Kidney (tissue), 14 donors: Measurements from ENCODE around the gene CXCR6. TPM values are rescaled to one million over a fixed set of nuclear protein-coding genes. Genes with fewer than 3 reads are reported as not detected.

Source experiments
- DNase-seq, 5 donors: peaks; one replicate each; pipeline ENCODE4 v3.0.0-alpha.2; 2013 to 2020
- FAIRE-seq: peaks from 2 replicates; lab custom pipeline; 2012; peaks lifted over from hg19 to GRCh38; lab: Jason Lieb, UNC
- H3K27ac ChIP-seq, 2 donors: one replicate each; pipeline ENCODE4 v1.7.0; 2013; ENCODE audit warnings: low read depth in 2 of 2, low read length in 2 of 2, inconsistent platforms in 1 of 2
- H3K27me3 ChIP-seq: one replicate; pipeline ENCODE4 v1.7.1; 2013; ENCODE audit warnings: low read length, inconsistent platforms; ENCODE audit not compliant: control insufficient read depth, insufficient read depth
- H3K36me3 ChIP-seq, 3 donors: one replicate each; pipeline versions ENCODE4 v1.7.0 to v1.7.1; 2013; ENCODE audit warnings: low read length in 3 of 3, control low read depth in 1 of 3, inconsistent platforms in 1 of 3; ENCODE audit not compliant: insufficient read depth in 3 of 3, control insufficient read depth in 2 of 3
- H3K4me1 ChIP-seq, 3 donors: one replicate each; pipeline versions ENCODE4 v1.7.0 to v1.7.1; 2013; ENCODE audit warnings: low read length in 3 of 3, inconsistent platforms in 1 of 3, low read depth in 1 of 3; ENCODE audit not compliant: control insufficient read depth in 2 of 3, insufficient read depth in 2 of 3
- H3K4me3 ChIP-seq, 3 donors: one replicate each; pipeline versions ENCODE4 v1.7.0 to v1.8.1; 2013; ENCODE audit warnings: low read length in 3 of 3, control low read depth in 1 of 3, inconsistent platforms in 1 of 3
- H3K9ac ChIP-seq, 3 donors: one replicate each; pipeline versions ENCODE4 v1.7.0 to v1.7.1; 2013; ENCODE audit warnings: low read length in 3 of 3, control low read depth in 1 of 3, inconsistent platforms in 1 of 3
- H3K9me3 ChIP-seq, 3 donors: one replicate each; pipeline versions ENCODE4 v1.7.0 to v1.7.1; 2013; ENCODE audit warnings: low read length in 3 of 3, control low read depth in 1 of 3, inconsistent platforms in 1 of 3; ENCODE audit not compliant: control insufficient read depth in 2 of 3, insufficient read depth in 1 of 3
- intact Hi-C: fragments of 100-400 bp; cut with DNase I; formaldehyde crosslinking; loops from one replicate; pipeline ENCODE4 v1.11.1; 2022
- polyA plus RNA-seq: library from polyadenylated mRNA; stranded (reverse); fragments of 350-450 nt; fragmentation: Illumina TruSeq; extraction: RNeasy Lipid Tissue Mini Kit (QIAGEN cat#74804); gene quantifications from one replicate; pipeline ENCODE4 v1.2.3, GENCODE V29; 2014; ENCODE audit warnings: low read depth, low replicate concordance; ENCODE audit not compliant: insufficient read depth
- total RNA-seq: library from RNA; stranded (reverse); fragmentation: NEBNext Ultra II Directional; extraction: Animal tissue kit (Norgen Biotek cat#: 25700); gene quantifications from one replicate; pipeline ENCODE4 v1.2.1, GENCODE V29; 2021
- TF ChIP-seq, protein P1 (sequence below): IDR thresholded peaks from 3 replicates; pipeline ENCODE4 v1.5.1; 2012; ENCODE audit warnings: mild to moderate bottlenecking, moderate library complexity, borderline replicate concordance; ENCODE audit not compliant: insufficient read depth; ENCODE audit errors: extremely low read depth
- donor health status: control.
- donor health status: control.
- donor health status: control.
- donor health status: control.
- donor health status: control.
- donor health status: DM: yes; HTN: yes; CAD: no.
- donor health status: Normal renal cell carcinoma (clear cell type).

Gene CXCR6
- total and polyA plus RNA-seq, 2 donors from 2014 or later: 0.39 to 2.7 TPM

DNA sequence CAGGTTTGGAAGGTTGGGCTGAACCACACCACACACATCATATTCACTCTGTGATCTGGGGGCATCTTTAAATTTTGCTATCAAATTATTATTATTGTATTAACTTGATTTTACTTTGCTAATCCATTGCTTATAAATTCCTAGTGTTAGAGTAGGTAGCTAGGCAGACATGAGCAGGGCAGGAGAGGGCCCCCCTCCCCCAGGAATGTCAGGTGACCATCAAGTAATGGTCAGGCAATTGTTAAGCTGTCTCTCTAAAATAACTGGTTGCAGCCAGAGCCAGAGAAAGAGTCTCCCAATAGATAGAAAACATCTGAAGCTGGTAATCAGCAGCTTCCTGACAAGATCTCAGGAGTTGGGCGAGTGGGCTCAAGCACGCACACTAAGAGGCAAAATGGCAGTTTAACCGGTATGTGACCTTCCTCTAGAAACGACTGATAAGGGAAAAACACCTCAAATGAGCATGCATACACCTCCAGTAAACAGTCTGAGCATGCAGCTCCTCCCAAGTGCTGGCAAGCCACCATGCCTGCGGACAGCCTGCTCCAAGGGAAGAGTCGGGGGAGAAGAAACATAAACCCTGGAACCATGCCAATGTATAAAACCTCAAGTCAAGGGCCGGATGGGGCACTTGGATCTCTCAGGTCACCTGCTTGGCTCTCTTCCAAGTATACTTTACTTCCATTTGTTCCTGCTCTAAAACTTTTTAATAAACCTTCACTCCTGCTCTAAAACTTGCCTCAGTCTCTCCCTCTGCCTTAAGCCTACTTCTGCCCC lies 3.1 kb upstream of the CXCR6 start:
- H3K36me3 ChIP-seq: peaks cover 0 to 17% (median 14%) of the 10 kb centered on the region in 3 donors
- H3K27ac ChIP-seq: no peak overlapping the region
- H3K9ac ChIP-seq: no peak overlapping the region
- TF ChIP-seq, protein P1, sequence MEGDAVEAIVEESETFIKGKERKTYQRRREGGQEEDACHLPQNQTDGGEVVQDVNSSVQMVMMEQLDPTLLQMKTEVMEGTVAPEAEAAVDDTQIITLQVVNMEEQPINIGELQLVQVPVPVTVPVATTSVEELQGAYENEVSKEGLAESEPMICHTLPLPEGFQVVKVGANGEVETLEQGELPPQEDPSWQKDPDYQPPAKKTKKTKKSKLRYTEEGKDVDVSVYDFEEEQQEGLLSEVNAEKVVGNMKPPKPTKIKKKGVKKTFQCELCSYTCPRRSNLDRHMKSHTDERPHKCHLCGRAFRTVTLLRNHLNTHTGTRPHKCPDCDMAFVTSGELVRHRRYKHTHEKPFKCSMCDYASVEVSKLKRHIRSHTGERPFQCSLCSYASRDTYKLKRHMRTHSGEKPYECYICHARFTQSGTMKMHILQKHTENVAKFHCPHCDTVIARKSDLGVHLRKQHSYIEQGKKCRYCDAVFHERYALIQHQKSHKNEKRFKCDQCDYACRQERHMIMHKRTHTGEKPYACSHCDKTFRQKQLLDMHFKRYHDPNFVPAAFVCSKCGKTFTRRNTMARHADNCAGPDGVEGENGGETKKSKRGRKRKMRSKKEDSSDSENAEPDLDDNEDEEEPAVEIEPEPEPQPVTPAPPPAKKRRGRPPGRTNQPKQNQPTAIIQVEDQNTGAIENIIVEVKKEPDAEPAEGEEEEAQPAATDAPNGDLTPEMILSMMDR: no peak
- FAIRE-seq (no peak), DNase-seq (no peak)
- no peak overlapping the region for H3K4me3 ChIP-seq
- intact Hi-C loops: loop anchor here (5.0 to 10.0 kb wide), 2 partner anchors 137 to 435 kb away; partner anchors contain the start of gene CCR5
- no peaks in the 10 kb centered on the region for H3K9me3 ChIP-seq
- H3K27me3 ChIP-seq: no peaks in the 10 kb centered on the region
- peaks cover 0 to 9% (median 6%) of the 10 kb centered on the region in 3 donors for H3K4me1 ChIP-seq

DNA sequence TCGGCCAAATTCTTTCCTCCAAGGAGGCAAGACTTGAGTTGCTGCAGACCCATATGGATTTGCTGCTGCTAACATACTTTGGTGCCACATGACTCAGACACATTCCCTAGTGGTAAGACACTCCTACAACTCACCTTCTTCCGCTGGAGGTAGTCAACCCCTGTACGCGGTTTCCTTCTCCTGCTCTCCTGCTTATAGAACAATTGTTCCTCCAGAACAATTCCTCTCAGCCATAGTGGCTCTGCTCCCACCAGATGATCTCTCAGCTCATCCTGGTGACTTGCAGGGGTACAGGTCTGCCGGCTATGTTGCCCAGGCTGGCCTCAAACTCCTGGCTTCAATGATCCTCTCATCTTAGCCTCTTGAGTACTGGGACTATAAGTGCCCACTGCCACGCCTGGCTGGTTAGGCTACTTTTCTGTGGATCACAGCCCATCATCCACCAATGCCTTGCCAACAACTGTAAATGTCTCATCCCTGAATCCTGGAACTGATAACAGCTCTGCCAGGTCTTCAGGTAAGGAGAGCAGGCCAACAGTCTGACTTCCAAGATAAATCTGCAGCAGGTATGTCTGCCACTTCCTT lies 2.4 kb upstream of the CXCR6 start:
- no peak for FAIRE-seq
- peaks cover 0 to 15% (median 10%) of the 10 kb centered on the region in 3 donors for H3K36me3 ChIP-seq
- no peak for DNase-seq
- TF ChIP-seq, protein P1: no peak
- H3K4me3 ChIP-seq: no peak overlapping the region
- no peak overlapping the region for H3K27ac ChIP-seq
- intact Hi-C loops: loop anchor here (5.0 to 10.0 kb wide), 2 partner anchors 136 to 434 kb away; partner anchors contain the start of gene CCR5
- H3K27me3 ChIP-seq: no peaks in the 10 kb centered on the region
- no peak overlapping the region for H3K9ac ChIP-seq
- H3K9me3 ChIP-seq: no peaks in the 10 kb centered on the region
- H3K4me1 ChIP-seq: peaks cover 0 to 9% (median 6%) of the 10 kb centered on the region in 3 donors

DNA sequence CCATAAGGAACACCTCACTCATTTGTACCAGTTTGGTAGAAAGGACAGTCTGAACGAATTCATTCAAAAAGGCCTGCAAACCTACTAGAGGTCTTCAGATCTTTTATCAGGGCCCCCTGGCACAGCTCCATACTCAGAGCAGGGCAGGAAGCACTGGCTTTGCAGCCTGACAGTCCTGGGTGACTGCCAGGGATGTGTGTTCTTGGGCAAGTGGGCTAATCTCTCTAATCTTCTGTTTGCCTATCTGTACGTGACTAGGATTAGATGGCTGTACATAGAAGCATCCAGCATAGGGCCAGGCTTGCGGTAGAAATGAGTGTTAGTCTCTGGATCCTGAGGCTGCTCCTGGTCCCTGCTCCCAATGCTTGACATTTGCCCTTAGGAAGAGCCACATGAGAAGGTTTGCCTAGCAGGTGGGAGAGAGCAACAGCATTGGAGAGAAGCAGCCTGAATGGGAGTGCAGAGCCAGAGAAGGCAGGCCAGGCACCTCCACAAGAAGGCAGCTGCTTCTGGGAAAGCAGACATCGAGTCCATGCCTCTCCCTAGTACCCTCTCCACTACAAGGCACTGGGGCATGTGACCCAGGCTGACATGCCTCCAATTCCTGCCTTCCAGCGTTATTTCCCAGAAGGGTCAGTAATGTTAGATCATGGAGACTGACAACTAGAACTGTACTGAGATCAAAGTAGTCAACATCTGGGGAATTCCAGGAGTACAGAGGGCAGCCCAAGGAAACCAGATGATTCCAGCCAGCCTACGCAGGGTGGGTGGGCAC lies 1.0 kb upstream of the CXCR6 start:
- no peaks in the 10 kb centered on the region for H3K27me3 ChIP-seq
- H3K9ac ChIP-seq: no peak overlapping the region
- no peaks in the 10 kb centered on the region for H3K9me3 ChIP-seq
- H3K27ac ChIP-seq: peak overlapping the region in 1 of 2 donors; percentile 8
- FAIRE-seq (no peak), DNase-seq (no peak)
- intact Hi-C loops: loop anchor here (5.0 to 10.0 kb wide), 2 partner anchors 135 to 433 kb away; partner anchors contain the start of gene CCR5
- peaks cover 6 to 17% (median 16%) of the 10 kb centered on the region in 3 donors for H3K36me3 ChIP-seq
- TF ChIP-seq, protein P1: no peak
- no peak overlapping the region for H3K4me3 ChIP-seq
- peaks cover 0 to 9% (median 6%) of the 10 kb centered on the region in 3 donors for H3K4me1 ChIP-seq
